HPDE6-E6E7 (cell line): ENCODE data around the gene PITPNM1.
"Not testable (repeated sequence)": the region's sequence is repeated elsewhere in the genome, so short reads cannot be mapped to it uniquely, and the experiment has no call there.

ENCODE experiments used
- DNase-seq: peaks from one replicate; pipeline ENCODE4 v3.0.0; 2011; ENCODE audit warnings: missing footprints; ENCODE audit errors: extremely low spot score

PITPNM1 gene

DNA sequence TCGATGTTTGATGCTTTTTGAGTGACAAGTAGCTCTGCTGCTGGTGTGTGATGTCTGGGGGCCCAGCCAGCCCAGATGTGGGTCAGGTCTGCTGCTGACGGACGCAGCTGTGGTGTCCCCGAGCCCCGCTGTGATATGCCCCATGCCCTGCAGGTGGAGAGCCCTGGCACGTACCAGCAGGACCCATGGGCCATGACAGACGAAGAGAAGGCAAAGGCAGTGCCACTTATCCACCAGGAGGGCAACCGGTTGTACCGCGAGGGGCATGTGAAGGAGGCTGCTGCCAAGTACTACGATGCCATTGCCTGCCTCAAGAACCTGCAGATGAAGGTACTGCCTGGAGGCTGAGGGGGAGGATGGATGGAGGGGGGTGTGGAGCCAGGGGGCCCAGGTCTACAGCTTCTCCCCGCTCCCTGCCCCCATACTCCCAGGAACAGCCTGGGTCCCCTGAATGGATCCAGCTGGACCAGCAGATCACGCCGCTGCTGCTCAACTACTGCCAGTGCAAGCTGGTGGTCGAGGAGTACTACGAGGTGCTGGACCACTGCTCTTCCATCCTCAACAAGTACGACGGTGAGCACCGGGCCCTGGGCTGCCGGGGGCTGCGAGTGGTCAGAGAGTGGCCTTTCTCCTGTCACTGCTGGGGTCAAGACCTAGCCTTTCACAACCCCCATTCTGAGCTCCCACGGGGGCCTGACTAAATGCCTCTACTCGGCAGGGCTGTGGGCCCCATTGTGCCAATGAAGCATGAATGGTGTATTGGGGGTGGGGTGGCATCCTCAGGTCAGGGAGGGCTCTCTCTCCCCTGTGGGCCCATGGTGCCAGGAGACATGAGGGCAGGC, 15.1 kb downstream of the PITPNM1 start:
- no peak for DNase-seq

DNA sequence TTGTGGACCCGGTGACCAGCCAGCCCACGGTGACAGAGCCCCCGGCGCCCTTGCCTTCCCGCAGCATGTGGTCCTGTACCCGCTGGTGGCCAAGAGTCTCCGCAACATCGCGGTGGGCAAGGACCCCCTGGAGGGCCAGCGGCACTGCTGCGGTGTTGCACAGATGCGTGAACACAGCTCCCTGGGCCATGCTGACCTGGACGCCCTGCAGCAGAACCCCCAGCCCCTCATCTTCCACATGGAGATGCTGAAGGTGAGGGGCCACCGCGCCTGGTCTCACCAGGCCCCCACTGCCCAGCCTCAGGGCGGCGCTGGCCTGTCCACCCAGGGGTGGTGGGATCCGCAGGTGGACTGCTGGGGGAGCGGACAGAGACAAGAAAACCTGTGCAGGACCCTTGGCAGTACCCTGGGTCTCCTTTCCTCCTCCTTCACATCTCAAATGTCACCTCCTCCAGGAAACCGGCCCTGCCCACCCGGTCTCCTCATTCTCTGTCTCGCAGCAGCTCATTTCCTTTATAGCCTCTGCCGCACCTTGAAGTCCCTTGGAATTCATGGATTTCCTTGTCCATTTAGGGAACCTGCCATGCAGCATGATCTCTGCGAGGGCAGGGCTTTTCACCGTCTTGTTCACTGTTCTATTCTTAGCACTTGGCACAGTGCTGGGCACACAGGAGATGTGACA, 15.8 kb downstream of the PITPNM1 start:
- no peak for DNase-seq

GRCh38 chr11:67486481-67487195, 18.5 kb downstream of the PITPNM1 start:
- no peak for DNase-seq

DNA sequence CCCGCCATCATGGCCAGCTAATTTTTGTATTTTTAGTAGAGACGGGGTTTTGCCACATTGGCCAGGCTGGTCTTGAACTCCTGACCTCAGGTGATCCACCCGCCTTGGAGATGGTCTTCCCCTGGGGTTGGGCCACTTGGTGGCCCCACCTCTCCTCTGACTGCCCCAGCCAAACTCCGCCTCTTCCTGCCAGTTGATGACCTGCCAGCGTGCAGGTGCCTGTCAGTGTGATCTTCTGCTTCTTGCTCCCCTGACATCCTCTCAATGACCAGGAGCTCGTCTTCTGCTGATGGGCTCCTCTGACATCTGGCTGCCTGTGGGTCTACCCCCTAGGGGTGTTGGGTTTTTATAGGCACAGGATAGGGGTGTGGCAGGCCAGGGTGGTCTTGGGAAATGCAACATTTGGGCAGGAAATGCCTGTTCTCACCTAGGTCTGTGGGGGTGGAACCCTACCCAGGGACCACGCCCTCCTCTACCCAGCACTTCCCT, 19.2 kb downstream of the PITPNM1 start:
- not testable (repeated sequence) for DNase-seq

DNA sequence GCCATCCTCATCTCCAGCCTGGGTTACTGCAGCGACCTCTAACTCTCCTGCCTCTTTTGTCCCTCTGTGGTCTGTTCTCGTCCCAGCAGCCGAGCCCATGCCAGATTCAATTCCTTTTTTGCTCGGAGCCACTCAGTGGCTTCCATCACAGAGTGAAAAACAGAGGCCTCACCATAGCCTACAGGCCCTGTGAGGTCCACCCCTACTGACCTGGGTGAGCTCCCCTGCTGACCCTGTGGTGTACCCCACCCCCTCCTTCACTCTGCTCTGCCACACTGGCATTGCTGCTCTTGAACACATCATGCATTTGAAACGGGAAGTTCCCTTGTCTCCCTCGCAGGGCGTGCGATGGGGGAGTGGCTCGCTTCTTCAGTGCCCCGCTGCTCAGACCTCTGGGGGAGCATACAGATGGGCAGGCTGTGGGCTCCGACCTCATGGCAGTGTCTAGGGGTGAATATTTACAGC, 20.3 kb downstream of the PITPNM1 start:
- DNase-seq, result no peak

DNA sequence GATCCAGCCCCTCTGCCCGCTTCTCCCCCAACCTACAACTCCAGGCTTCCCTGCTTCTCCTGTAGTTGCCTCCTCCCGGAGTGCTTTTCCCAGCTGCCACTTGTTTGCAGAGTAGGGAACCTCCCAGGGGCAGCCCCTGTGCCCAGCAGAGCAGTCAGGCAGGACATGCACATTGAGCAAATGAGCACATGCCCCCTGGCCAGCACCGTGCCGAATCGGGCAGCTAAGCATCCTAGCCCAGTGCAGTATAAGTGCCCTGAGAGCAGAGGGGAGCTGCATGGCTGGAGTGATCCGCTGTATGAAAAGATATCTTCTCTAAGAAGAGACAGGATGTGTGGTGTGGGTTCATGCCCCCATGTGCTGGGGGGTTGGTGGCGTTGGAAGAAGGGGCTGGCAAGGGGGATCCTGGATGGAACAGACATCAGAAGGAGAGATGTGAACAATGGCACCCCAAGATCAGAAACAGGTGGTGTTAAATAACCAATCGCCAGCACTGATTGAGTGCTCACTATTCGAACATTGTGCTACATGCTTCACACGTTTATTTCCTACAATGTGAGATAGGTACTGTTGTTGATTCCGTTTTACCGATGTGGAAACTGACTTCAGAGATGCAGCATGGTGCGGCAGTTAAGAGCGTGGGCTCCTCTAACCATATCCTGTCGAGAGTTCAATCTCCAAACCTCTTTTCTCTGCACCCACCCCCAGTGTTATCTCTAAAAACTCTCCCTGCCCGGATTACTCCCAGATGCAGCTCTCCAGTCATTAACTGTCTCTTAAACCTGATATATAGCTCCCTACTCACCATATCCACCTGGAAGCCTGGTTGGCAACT, 21.1 kb downstream of the PITPNM1 start:
- DNase-seq, result no peak

- peak; percentile 97 for DNase-seq
These were observed 22.1 kb downstream of the PITPNM1 start, which contains the start of gene AIP for GRCh38 chr11:67482827-67483798. Gene AIP (plus strand): TSS chr11:67483026. CDS start chr11:67483159, 133 bp downstream.

DNA sequence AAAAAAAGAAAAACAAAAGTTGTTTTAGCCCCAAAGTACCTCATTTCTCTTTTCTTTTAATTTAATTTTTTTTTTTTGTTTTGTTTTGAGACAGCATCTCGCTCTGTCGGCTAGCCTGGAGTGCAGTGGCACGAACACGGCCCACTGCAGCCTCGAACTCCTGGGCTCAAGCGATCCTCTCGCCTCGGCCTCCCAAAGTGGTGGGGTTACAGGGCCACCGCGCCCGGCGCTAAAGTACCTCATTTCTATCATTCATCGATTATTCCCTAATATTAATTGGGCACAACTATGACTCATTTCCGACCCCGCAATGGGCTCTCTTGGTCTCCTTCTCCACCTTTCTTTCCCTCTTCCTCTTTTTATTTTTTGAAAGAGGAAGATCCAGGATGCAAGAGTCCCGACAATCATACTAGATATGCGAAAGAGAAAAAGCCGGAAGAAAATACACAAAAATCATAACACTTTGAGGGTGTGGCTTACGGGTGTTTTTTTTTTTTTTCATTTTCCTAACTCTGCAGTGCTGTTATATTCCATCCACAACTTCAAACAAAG, 22.8 kb downstream of the PITPNM1 start:
- no peak for DNase-seq

- DNase-seq, result not testable (repeated sequence)
These were observed 27.7 kb downstream of the PITPNM1 start for GRCh38 chr11:67477344-67478050.

DNA sequence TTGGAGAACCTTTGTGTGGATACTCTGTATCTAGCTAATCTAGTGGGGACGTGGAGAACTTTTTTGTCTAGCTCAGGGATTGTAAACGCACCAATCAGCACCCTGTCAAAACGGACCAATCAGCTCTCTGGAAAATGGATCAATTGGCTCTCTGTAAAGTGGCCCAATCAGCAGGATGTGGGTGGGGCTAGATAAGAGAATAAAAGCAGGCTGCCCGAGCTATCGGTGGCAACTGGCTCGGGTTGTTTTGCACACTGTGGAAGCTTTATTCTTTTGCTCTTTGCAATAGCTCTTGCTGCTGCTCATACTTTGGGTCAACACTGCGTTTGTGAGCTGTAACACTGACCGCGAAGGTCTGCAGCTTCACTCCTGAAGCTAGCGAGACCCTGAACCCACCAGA, 28.5 kb downstream of the PITPNM1 start:
- DNase-seq, result not testable (repeated sequence)

GRCh38 chr11:67472882-67473281, 32.3 kb downstream of the PITPNM1 start:
- DNase-seq, result no peak

DNA sequence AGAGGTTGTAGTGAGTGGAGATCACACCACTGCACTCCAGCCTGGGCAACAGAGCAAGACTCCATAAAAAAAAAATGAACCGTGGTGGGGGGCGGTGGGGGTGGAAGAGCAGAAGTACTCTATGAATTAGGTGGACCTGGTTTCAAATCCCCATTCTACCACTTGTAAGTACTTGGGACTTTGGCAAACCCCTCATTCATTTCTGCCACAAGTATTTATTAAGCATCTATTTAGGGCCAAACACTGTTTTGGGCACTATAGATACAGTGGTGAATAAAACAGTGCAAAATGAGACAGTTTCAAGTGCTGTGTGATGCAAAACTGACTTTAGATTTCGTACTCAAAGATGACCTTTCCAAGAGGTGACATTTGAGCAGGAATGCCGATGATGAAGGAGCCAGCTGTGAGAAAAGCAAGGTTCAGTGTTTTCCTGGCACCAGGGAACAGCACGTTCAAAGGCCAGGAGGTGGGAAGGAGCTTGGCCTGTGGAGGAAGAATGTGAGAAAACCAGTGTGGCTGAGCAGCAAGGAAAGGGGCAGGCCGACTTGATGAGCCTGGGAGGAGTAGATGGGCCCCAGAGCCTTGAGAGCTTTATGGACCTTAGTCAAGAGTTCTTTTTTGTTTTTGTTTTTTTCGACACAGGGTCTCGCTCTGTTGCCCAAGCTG, 34.7 kb downstream of the PITPNM1 start:
- no peak for DNase-seq

DNA sequence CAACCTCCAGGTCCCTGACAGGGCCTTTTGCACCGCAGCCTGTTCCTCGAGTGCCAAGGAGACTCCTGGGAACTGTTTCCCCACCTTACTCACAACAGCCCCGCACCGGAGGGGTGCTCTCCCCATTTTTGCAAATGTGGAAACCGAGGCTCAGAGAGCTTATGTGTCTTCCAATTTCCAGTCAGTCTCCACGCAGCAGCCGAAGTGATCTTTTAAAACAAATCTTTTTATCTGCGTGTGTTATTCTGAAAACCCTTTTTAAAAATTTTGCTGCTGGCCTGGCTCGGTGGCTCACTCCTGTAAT, 35.7 kb downstream of the PITPNM1 start:
- DNase-seq, result no peak

GRCh38 chr11:67468759-67469507, 36.2 kb downstream of the PITPNM1 start, which contains the start of gene TMEM134:
Gene TMEM134 (minus strand): TSS chr11:67469251. CDS start chr11:67469192, 59 bp downstream.
- DNase-seq, result peak; percentile 86

- DNase-seq, result no peak
These were observed 36.8 kb downstream of the PITPNM1 start for GRCh38 chr11:67468456-67468758.

DNA sequence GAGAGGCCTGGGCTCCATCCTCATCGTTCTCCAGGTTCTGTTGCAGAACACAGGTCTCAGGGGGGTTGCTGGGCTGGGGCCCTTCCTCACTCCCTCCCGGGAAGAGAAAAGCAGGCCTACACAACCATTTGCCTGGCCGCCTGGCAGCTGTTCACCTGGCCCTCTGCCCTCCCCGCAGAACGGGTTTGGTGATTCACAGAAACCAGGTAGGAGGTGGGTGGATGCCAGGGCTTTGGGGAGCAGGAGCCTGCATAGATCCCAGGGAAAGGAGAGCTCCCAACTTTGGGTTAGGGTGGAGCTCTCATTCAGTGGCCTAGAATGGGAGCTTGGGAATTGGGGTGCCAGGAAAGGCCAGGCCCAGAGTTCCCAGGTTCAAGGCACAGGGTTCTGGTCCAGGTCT, 37.1 kb downstream of the PITPNM1 start:
- DNase-seq, result peak; percentile 92

DNA sequence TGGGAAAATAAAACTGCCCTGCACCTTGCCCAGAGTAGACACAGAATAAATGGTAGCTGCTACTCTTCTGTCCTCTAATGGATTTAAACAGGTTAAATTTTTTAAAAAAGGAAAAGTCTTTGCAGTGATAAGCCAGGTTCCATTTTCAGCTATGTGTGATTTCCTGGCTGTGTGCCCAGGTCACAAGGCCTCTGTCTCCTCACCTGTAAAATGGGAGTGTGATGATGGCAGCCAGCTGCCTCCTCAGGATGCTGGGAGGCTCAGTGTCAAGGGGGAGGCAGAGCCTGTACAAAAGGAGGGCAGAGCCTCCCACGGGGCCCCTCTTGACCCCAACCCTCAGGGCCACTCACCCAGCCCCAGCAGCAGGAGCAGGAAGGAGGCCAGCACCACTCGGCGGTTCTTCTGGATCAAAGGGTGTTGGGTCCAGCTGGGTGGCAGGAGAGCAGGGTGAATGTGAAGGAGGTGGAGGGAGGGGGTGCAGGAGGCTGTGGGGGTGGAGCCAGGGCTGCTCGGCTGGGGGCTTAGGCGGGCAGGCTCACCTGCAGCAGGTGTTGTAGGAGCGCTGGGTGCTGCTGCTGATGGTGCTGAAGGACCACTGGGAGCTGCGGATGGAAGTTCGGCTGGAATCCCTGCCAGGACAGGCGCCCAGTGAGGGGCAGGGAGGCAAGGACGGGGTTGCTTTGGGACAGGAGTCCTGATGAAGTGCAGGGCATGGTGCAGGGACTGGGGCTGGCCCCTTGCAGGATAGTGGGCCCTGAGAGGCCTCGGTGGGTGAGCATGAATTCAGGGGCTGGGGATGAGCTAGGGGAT, 38.0 kb downstream of the PITPNM1 start:
- DNase-seq, result no peak
